DND-41 (cell line): ENCODE measurements around the gene ATP8A2.

ENCODE experiments used
- ATAC-seq: fragments of 200-7000 bp; cut with Tn5 transposase; 3 replicates; pipeline ENCODE4 v1.9.1; 2021; ENCODE audit warnings: low read depth; ENCODE audit not compliant: insufficient read depth
- DNase-seq: peaks from one replicate; pipeline ENCODE4 v3.0.0-alpha.2; 2020
- H2AFZ ChIP-seq: 2 replicates; pipeline ENCODE4 v1.6.0; 2012; ENCODE audit warnings: low read depth, low read length
- H3K27ac ChIP-seq: 2 replicates; pipeline ENCODE4 v1.5.1; 2012; ENCODE audit warnings: low read length, inconsistent platforms
- H3K27me3 ChIP-seq: fragments of 200-600 bp; sonication (generic); 2 replicates; pipeline ENCODE4 v1.6.0; 2012; ENCODE audit warnings: low read length, mild to moderate bottlenecking, inconsistent platforms; ENCODE audit not compliant: insufficient read depth, poor library complexity
- H3K36me3 ChIP-seq: 2 replicates; pipeline ENCODE4 v1.5.1; 2012; ENCODE audit warnings: low read length, inconsistent platforms; ENCODE audit not compliant: insufficient read depth
- H3K4me1 ChIP-seq: 2 replicates; pipeline ENCODE4 v1.5.1; 2012; ENCODE audit warnings: mild to moderate bottlenecking, low read length; ENCODE audit not compliant: insufficient read depth
- H3K4me2 ChIP-seq: 2 replicates; pipeline ENCODE4 v1.6.0; 2012; ENCODE audit warnings: mild to moderate bottlenecking, moderate library complexity, low read length, inconsistent platforms; ENCODE audit not compliant: insufficient read depth
- H3K4me3 ChIP-seq, 2 experiments: fragments of 200-600 bp in 1 of 2; shearing (Covaris generic) in 1 of 2; 2 replicates each; pipeline ENCODE4 v1.5.1; 2012 to 2016; ENCODE audit warnings: inconsistent platforms in 2 of 2, low read length in 2 of 2, mild to moderate bottlenecking in 2 of 2, low read depth in 1 of 2, moderate library complexity in 1 of 2
- H3K79me2 ChIP-seq: 2 replicates; pipeline ENCODE4 v1.6.0; 2012; ENCODE audit warnings: low read length, inconsistent platforms; ENCODE audit not compliant: insufficient read depth
- H3K9ac ChIP-seq: 2 replicates; pipeline ENCODE4 v1.6.0; 2012; ENCODE audit warnings: low read depth, mild to moderate bottlenecking, inconsistent platforms, low read length, moderate library complexity
- H3K9me3 ChIP-seq: 2 replicates; pipeline ENCODE4 v1.5.1; 2012; ENCODE audit warnings: low read length, moderate library complexity, mild to moderate bottlenecking, inconsistent platforms; ENCODE audit not compliant: insufficient read depth, severe bottlenecking
- H4K20me1 ChIP-seq: 2 replicates; pipeline ENCODE4 v1.6.0; 2012; ENCODE audit warnings: low read length; ENCODE audit not compliant: insufficient read depth
- EZH2 ChIP-seq: IDR thresholded peaks from 3 replicates; pipeline ENCODE4 v1.6.1; 2012; ENCODE audit warnings: borderline replicate concordance, low read depth, mild to moderate bottlenecking, moderate library complexity, low read length, inconsistent platforms; ENCODE audit not compliant: severe bottlenecking
- TF ChIP-seq, protein P1 (sequence below): IDR thresholded peaks from 2 replicates; pipeline ENCODE4 v1.5.1; 2012; ENCODE audit warnings: borderline replicate concordance, low read length, moderate library complexity, mild to moderate bottlenecking; ENCODE audit not compliant: poor library complexity, severe bottlenecking; ENCODE audit errors: extremely low read depth

ATP8A2 gene

DNA sequence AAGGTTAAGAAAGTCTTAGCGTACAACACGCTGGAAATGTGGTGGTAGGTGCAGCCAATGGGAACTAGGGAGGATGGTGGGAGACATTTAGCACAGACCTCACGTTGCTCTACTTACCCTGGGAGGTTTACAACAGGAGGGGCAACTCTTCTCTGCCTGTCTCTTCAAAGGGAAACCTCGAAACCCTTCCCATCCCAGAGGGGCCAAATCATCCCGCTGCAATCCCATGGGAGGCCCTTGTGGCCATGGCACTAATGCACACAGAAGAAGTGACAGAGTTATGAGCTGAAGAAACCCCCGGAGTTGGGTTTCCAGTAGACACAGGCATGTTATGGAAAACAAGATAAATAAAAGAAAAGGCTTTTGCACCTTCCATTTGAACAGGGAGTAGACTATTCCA, 644.4 kb downstream of the ATP8A2 start:
- no peaks in the 10 kb centered on the region for H3K79me2 ChIP-seq
- H3K4me2 ChIP-seq: no peak overlapping the region
- no peaks in the 10 kb centered on the region for H3K9me3 ChIP-seq
- no peaks in the 10 kb centered on the region for H3K27me3 ChIP-seq
- no peak for ATAC-seq
- no peak overlapping the region for H3K27ac ChIP-seq
- no peaks in the 10 kb centered on the region for H4K20me1 ChIP-seq
- TF ChIP-seq, protein P1, sequence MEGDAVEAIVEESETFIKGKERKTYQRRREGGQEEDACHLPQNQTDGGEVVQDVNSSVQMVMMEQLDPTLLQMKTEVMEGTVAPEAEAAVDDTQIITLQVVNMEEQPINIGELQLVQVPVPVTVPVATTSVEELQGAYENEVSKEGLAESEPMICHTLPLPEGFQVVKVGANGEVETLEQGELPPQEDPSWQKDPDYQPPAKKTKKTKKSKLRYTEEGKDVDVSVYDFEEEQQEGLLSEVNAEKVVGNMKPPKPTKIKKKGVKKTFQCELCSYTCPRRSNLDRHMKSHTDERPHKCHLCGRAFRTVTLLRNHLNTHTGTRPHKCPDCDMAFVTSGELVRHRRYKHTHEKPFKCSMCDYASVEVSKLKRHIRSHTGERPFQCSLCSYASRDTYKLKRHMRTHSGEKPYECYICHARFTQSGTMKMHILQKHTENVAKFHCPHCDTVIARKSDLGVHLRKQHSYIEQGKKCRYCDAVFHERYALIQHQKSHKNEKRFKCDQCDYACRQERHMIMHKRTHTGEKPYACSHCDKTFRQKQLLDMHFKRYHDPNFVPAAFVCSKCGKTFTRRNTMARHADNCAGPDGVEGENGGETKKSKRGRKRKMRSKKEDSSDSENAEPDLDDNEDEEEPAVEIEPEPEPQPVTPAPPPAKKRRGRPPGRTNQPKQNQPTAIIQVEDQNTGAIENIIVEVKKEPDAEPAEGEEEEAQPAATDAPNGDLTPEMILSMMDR: no peak
- TF ChIP-seq EZH2: no peak
- H3K4me1 ChIP-seq: peaks cover 27% of the 10 kb centered on the region
- no peak for DNase-seq
- H2AFZ ChIP-seq: no peak overlapping the region
- no peak overlapping the region for H3K9ac ChIP-seq
- no peaks in the 10 kb centered on the region for H3K36me3 ChIP-seq
- H3K4me3 ChIP-seq: no peak overlapping the region

GRCh38 chr13:26017196-26017921, 645.6 kb downstream of the ATP8A2 start:
- ATAC-seq (peak; percentile 70), DNase-seq (peak; percentile 34)
- H3K27me3 ChIP-seq: no peaks in the 10 kb centered on the region
- no peaks in the 10 kb centered on the region for H3K79me2 ChIP-seq
- H2AFZ ChIP-seq: 0 out of 2 replicates have a peak overlapping the region, but pooled peaks have one; percentile 35
- no peak overlapping the region for H3K4me2 ChIP-seq
- H4K20me1 ChIP-seq: no peaks in the 10 kb centered on the region
- H3K27ac ChIP-seq: no peak overlapping the region
- no peaks in the 10 kb centered on the region for H3K36me3 ChIP-seq
- TF ChIP-seq EZH2: no peak
- TF ChIP-seq, protein P1: no peak
- no peak overlapping the region for H3K4me3 ChIP-seq
- peaks cover 27% of the 10 kb centered on the region for H3K4me1 ChIP-seq
- no peak overlapping the region for H3K9ac ChIP-seq
- no peaks in the 10 kb centered on the region for H3K9me3 ChIP-seq

- no peaks in the 10 kb centered on the region for H3K36me3 ChIP-seq
- no peaks in the 10 kb centered on the region for H4K20me1 ChIP-seq
- no peaks in the 10 kb centered on the region for H3K27me3 ChIP-seq
- H2AFZ ChIP-seq: 0 out of 2 replicates have a peak overlapping the region, but pooled peaks have one; percentile 35
- no peaks in the 10 kb centered on the region for H3K79me2 ChIP-seq
- DNase-seq (no peak), ATAC-seq (no peak; the same call in 2 of the 3 replicates)
- H3K4me2 ChIP-seq: no peak overlapping the region
- no peak overlapping the region for H3K4me3 ChIP-seq
- no peak overlapping the region for H3K9ac ChIP-seq
- peaks cover 27% of the 10 kb centered on the region for H3K4me1 ChIP-seq
- H3K9me3 ChIP-seq: no peaks in the 10 kb centered on the region
- H3K27ac ChIP-seq: 0 out of 2 replicates have a peak overlapping the region, but pooled peaks have one; percentile 53
- no peak for TF ChIP-seq EZH2
- TF ChIP-seq, protein P1: no peak
These were observed 646.3 kb downstream of the ATP8A2 start for GRCh38 chr13:26017932-26018665.
